Activated T-cell treated with anti-CD3 and anti-CD28 coated beads, Interleukin-2, amount 50 U/mL, for 24 hours (primary cell): ENCODE data around the gene SLC4A9.
"Not testable (repeated sequence)": the region's sequence is repeated elsewhere in the genome, so short reads cannot be mapped to it uniquely, and the experiment has no call there.

Source experiments
- DNase-seq: peaks from one replicate; pipeline ENCODE4 v3.0.0-alpha.2; 2020
- H3K27ac Mint-ChIP-seq: 2 replicates; pipeline ENCODE4 v1.8.0; 2020; ENCODE audit warnings: mild to moderate bottlenecking, mixed read lengths
- H3K27me3 Mint-ChIP-seq: 2 replicates; pipeline ENCODE4 v1.8.0; 2020; ENCODE audit warnings: mixed read lengths
- H3K36me3 Mint-ChIP-seq: 2 replicates; pipeline ENCODE4 v1.8.0; 2020; ENCODE audit warnings: low read depth, mixed read lengths
- H3K4me1 Mint-ChIP-seq: 2 replicates; pipeline ENCODE4 v1.8.0; 2020; ENCODE audit warnings: low read depth, mixed read lengths
- H3K4me3 Mint-ChIP-seq: 2 replicates; pipeline ENCODE4 v1.8.0; 2020; ENCODE audit warnings: mild to moderate bottlenecking, moderate library complexity, mixed read lengths
- H3K9me3 Mint-ChIP-seq: 2 replicates; pipeline ENCODE4 v1.8.0; 2020; ENCODE audit warnings: mixed read lengths

SLC4A9 gene

GRCh38 chr5:140418862-140419520, 59.0 kb downstream of the SLC4A9 start:
- H3K4me3 Mint-ChIP-seq = no peak overlapping the region

DNA sequence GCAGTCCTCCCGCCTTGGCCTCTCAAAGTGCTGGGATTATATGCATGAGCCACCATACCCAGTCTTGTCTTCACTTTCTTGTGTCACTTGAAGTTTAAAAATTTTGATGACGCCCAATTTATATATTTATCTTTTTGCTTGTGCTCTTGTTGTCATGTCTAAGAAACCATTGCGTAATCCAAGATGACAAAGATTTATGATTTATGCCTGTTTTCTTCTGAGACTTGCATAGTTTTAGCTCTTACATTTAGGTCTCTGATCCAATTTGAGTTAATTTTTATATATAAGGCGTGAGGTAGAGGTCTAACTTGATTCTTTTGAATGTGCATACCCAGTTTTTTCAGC, 60.2 kb downstream of the SLC4A9 start:
- no peak for DNase-seq
- no peak overlapping the region for H3K4me3 Mint-ChIP-seq
- H3K36me3 Mint-ChIP-seq = peaks cover 47% of the 10 kb centered on the region
- H3K4me1 Mint-ChIP-seq = peaks cover 67% of the 10 kb centered on the region
- no peaks in the 10 kb centered on the region for H3K9me3 Mint-ChIP-seq
- H3K27ac Mint-ChIP-seq = peak overlapping the region; percentile 4
- no peaks in the 10 kb centered on the region for H3K27me3 Mint-ChIP-seq

More at GRCh38 chr5:140418862-140419520, 59.0 kb downstream of the SLC4A9 start:
- Mint-ChIP-seq H3K36me3 (peaks cover 51% of the 10 kb centered on the region), H3K4me1 (peaks cover 65% of the 10 kb centered on the region), H3K27me3 (no peaks in the 10 kb centered on the region), H3K27ac (no peak overlapping the region), H3K9me3 (no peaks in the 10 kb centered on the region)
- DNase-seq = no peak

DNA sequence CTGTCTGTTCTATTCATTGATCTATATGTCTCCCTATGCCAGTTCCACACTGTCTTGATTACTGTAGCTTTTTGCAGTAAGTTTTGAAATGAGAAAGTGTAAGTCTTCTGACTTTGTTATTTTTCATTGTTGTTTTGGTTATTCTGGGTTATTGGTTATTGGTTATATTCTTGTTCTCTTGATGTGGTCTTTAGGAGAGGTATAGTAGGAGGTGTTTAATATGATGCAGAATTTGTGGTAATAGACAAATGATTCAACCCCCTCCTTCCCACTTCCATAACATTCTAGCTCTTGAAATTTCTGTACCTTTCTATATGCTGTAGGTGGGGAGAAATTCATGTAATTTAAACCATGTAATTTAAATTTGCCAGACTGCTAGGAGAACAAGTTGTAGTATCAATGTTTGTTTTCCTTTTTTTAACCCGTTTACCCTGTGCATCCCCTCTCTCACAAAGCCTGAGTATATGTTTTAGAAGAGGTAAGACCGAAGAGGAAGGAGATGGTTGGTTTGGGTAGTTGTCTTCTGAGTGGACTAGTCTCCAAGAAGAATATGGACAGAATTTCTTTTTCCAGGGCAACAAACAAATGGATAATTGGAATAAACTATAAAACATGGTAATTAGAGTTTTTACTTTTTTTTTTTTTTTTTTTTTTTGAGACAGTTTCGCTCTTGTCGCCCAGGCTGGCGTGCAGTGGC, 60.8 kb downstream of the SLC4A9 start:
- no peak for DNase-seq
- Mint-ChIP-seq H3K9me3 (no peaks in the 10 kb centered on the region), H3K4me3 (no peak overlapping the region), H3K27ac (peak overlapping the region; percentile 2), H3K4me1 (peaks cover 70% of the 10 kb centered on the region), H3K27me3 (no peaks in the 10 kb centered on the region), H3K36me3 (peaks cover 50% of the 10 kb centered on the region)

GRCh38 chr5:140421375-140421774, 61.4 kb downstream of the SLC4A9 start:
- not testable (repeated sequence) for H3K27ac Mint-ChIP-seq, DNase-seq, H3K9me3 Mint-ChIP-seq, H3K4me3 Mint-ChIP-seq, H3K27me3 Mint-ChIP-seq
- Mint-ChIP-seq H3K4me1 (peaks cover 65% of the 10 kb centered on the region), H3K36me3 (peaks cover 48% of the 10 kb centered on the region)

- Mint-ChIP-seq H3K9me3 (no peaks in the 10 kb centered on the region), H3K27me3 (no peaks in the 10 kb centered on the region), H3K36me3 (peaks cover 48% of the 10 kb centered on the region), H3K4me1 (peaks cover 63% of the 10 kb centered on the region), H3K4me3 (no peak overlapping the region), H3K27ac (peak overlapping the region; percentile 12)
- DNase-seq = no peak
Measured at GRCh38 chr5:140423609-140424008, 63.6 kb downstream of the SLC4A9 start.

DNA sequence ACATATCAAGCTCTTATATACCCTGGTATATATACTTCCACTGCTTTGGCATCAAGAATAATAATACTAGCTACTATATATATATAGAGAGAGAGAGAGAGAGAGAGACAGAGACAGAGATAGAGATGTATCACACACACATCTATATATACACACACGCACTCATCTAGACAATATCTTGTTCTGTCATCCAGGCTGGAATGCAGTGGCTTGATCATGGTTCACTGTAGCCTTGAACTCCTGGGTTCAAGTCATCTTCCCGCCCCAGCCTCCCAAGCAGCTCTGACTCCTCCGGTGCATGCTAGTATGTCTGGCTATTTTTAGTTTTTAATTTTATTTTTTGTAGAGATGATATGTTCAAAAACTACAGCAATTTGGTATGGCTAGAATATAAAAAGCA, 64.1 kb downstream of the SLC4A9 start:
- Mint-ChIP-seq H3K4me3 (no peak overlapping the region), H3K27ac (no peak overlapping the region), H3K4me1 (peaks cover 59% of the 10 kb centered on the region), H3K36me3 (peaks cover 45% of the 10 kb centered on the region), H3K27me3 (no peaks in the 10 kb centered on the region), H3K9me3 (no peaks in the 10 kb centered on the region)
- no peak for DNase-seq
